Calu3 (cell line): ENCODE data around the gene MEGF9. TPM values are rescaled to one million over a fixed set of nuclear protein-coding genes. Genes with fewer than 3 reads are reported as not detected.

Source experiments
- BruUV-seq: library from RNA; stranded (reverse); fragments of 400-500 nt; replicated peaks from 2 replicates; lab custom pipeline; 2021; lab: Mats Ljungman, UMichigan
- CTCF ChIA-PET: fragments of 300-600 bp; sonication (Branson Sonifier 250); formaldehyde crosslinking; loops from one replicate; lab custom pipeline; 2022; ENCODE audit warnings: antibody characterized with exemption; lab: Charles Lee
- DNase-seq: peaks from one replicate; pipeline ENCODE4 v3.0.0; 2022
- H3K27ac Mint-ChIP-seq: one replicate; pipeline ENCODE4 v1.8.0; 2022; ENCODE audit warnings: mixed read lengths; ENCODE audit not compliant: unreplicated experiment
- H3K27me3 Mint-ChIP-seq: one replicate; pipeline ENCODE4 v1.8.0; 2022; ENCODE audit warnings: mixed read lengths; ENCODE audit not compliant: unreplicated experiment
- H3K36me3 Mint-ChIP-seq: one replicate; pipeline ENCODE4 v1.8.0; 2022; ENCODE audit warnings: mild to moderate bottlenecking, moderate library complexity, mixed read lengths; ENCODE audit not compliant: insufficient read depth, unreplicated experiment
- H3K4me1 Mint-ChIP-seq: one replicate; pipeline ENCODE4 v1.8.0; 2022; ENCODE audit warnings: mild to moderate bottlenecking, low read depth, mixed read lengths; ENCODE audit not compliant: unreplicated experiment
- H3K4me3 Mint-ChIP-seq: one replicate; pipeline ENCODE4 v1.8.0; 2022; ENCODE audit warnings: mild to moderate bottlenecking, low read depth, moderate library complexity, mixed read lengths; ENCODE audit not compliant: unreplicated experiment
- H3K9me3 Mint-ChIP-seq: one replicate; pipeline ENCODE4 v1.8.0; 2022; ENCODE audit warnings: low read depth, mixed read lengths; ENCODE audit not compliant: unreplicated experiment
- CTCF ChIP-seq: fragments of 200-600 bp; IDR thresholded peaks from one replicate; pipeline ENCODE4 v1.8.0; 2022; ENCODE audit warnings: antibody characterized with exemption; ENCODE audit not compliant: unreplicated experiment
- intact Hi-C: fragments of 100-400 bp; cut with micrococcal nuclease; formaldehyde crosslinking; loops from one replicate; pipeline ENCODE4 v1.10.0; 2022; ENCODE audit not compliant: unreplicated experiment
- total RNA-seq: library from RNA; stranded (reverse); gene quantifications from 2 replicates; pipeline ENCODE4 v1.2.3, GENCODE V29; 2022

The MEGF9 gene
- total RNA-seq, 1 experiment from 2014 or later = 7.1 TPM

DNA sequence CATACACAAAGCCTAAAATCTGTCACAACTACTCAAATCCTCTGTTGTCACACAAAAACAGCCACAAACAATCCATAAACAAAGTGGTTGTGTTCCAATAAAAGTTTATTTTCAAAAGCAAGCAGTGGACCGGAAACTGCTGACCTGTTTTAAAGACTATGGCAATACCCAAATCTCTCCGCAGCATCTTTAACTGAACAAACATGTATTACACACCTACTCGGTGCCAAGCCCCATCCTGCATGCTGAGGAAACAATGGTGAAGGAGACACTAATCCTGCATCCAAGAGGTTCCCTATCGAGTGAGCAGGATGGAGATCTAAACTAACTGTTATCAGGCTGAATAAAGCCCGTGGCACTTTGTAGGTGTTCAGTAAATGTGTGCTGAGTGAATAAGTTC lies 145.5 kb downstream of the MEGF9 start:
- TF ChIP-seq CTCF = no peak
- BruUV-seq = no TSS peak
- H3K9me3 Mint-ChIP-seq = no peaks in the 10 kb centered on the region
- H3K27me3 Mint-ChIP-seq = no peaks in the 10 kb centered on the region
- no peak overlapping the region for H3K4me3 Mint-ChIP-seq
- H3K4me1 Mint-ChIP-seq = peaks cover 5% of the 10 kb centered on the region
- no peak overlapping the region for H3K27ac Mint-ChIP-seq
- peaks cover 15% of the 10 kb centered on the region for H3K36me3 Mint-ChIP-seq
- CTCF ChIA-PET = no interaction called here
- no peak for DNase-seq
- intact Hi-C loops = no loop called here

DNA sequence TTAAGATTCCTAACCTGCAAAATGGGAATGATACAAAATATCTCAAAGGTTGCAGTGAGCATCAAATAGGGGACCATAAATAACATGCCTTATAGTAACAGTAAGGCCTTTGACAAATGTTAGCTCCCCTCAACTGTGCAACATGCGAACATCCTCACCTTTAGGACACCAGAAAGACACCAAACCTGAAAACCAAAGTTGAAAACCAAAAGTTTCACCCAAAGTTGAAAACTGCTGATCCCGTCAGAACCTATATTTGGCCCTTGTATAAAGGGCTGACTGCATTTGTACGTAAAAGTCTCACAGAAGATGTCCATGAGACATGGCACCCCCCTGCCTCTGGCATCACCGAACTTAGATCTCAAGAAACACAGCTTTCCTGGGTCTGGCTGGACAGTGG lies 146.4 kb downstream of the MEGF9 start:
- TF ChIP-seq CTCF = no peak
- H3K9me3 Mint-ChIP-seq = no peaks in the 10 kb centered on the region
- CTCF ChIA-PET = no interaction called here
- no peak overlapping the region for H3K27ac Mint-ChIP-seq
- peaks cover 15% of the 10 kb centered on the region for H3K36me3 Mint-ChIP-seq
- intact Hi-C loops = no loop called here
- no peak for DNase-seq
- H3K4me3 Mint-ChIP-seq = no peak overlapping the region
- H3K4me1 Mint-ChIP-seq = peaks cover 5% of the 10 kb centered on the region
- no TSS peak for BruUV-seq
- H3K27me3 Mint-ChIP-seq = no peaks in the 10 kb centered on the region

DNA sequence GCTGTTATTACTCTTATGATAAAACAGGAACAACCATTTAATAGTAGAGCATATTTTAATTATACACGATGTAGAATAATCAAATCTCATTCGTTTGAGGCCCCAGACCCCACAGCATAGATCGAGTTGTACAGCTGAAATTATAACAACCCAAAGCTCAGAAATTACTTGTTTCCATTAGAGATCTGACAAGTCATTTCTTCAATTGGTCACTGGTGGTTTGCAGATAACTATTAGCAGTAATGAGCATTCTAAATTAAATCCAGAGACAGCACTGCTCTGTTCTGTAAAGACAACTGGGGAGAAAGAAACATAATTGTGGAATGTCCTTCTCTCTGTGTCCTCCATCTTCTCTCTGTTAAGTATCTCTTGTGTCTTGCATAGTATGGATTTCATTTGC lies 147.2 kb downstream of the MEGF9 start:
- peaks cover 5% of the 10 kb centered on the region for H3K4me1 Mint-ChIP-seq
- CTCF ChIA-PET = no interaction called here
- H3K36me3 Mint-ChIP-seq = peaks cover 15% of the 10 kb centered on the region
- intact Hi-C loops = no loop called here
- no peak overlapping the region for H3K4me3 Mint-ChIP-seq
- DNase-seq = no peak
- no peak for TF ChIP-seq CTCF
- BruUV-seq = no TSS peak
- H3K9me3 Mint-ChIP-seq = no peaks in the 10 kb centered on the region
- H3K27me3 Mint-ChIP-seq = no peaks in the 10 kb centered on the region
- no peak overlapping the region for H3K27ac Mint-ChIP-seq

GRCh38 chr9:120564589-120564988 lies 149.7 kb downstream of the MEGF9 start:
- Mint-ChIP-seq H3K4me3 (no peak overlapping the region), H3K4me1 (peaks cover 5% of the 10 kb centered on the region), H3K36me3 (peaks cover 8% of the 10 kb centered on the region), H3K27ac (no peak overlapping the region), H3K9me3 (no peaks in the 10 kb centered on the region), H3K27me3 (no peaks in the 10 kb centered on the region)
- no peak for TF ChIP-seq CTCF
- intact Hi-C loops = no loop called here
- no peak for DNase-seq
- CTCF ChIA-PET = no interaction called here
- no TSS peak for BruUV-seq
